ENCODE results near the gene COL4A2.
A peak's percentile ranks its signal among the peaks of the same experiment; 100 is the strongest.

GRCh38 chr13:110506859-110507566 is 199.9 kb downstream of the COL4A2 start:
- no peak for TF ChIP-seq CTCF (IDR thresholded peaks at IDR 0.05)
- no peak for TF ChIP-seq POLR2A (IDR thresholded peaks at IDR 0.05; ENCODE audit: low read depth)
- TF ChIP-seq EP300 (IDR thresholded peaks at IDR 0.05), result peak; percentile 31

Measured in esophagus muscularis mucosa (tissue), 4 donors.